HG03064 (cell line): ENCODE results near the gene USP40.

Experiments
- ATAC-seq: cut with Tn5 transposase; IDR thresholded peaks from one replicate; pipeline ENCODE4 v1.9.1; 2021; ENCODE audit warnings: low read depth; ENCODE audit not compliant: unreplicated experiment

The USP40 gene

DNA sequence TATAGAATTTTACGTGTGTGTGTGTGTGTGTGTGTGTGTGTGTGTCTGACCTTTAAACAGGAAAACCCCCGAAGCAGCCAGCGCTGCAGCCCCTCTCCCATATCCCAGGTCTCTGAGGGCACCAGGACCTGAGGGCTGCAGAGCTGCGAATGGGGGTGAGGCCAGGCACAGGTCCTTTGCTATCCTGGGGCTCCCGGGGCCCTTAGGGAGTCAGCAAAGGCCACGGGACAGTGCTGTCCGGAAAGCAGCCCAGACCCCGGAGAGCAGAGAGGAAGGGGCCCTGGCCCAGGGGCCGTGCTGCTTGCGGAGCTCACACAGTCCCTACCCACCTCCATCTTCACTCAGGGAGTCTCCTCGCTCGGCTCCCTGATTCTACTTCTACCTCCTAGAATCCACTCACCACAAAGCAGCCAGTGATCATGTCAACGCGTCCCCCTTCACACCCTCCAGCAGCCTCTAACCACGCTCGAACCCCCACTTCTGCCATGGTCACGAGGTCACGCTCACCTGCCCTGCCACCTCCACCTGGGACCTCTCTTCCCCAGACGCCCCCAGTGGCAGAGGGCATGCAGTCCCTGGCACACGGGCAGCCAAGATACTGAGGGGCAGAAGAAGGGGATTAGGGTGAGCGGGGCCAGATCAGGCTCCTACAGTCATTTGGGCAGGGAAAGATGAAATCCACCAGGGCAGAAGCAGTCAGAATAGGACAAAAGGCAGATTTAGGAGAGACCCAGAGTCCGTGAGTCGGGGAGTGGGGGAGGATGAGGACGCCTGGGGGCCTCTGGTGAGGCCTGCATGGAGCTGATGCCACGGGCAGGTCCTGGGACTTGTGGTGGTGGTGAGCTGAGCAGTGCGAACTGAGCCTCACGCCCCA, 86.7 kb downstream of the USP40 start:
- ATAC-seq: no peak

DNA sequence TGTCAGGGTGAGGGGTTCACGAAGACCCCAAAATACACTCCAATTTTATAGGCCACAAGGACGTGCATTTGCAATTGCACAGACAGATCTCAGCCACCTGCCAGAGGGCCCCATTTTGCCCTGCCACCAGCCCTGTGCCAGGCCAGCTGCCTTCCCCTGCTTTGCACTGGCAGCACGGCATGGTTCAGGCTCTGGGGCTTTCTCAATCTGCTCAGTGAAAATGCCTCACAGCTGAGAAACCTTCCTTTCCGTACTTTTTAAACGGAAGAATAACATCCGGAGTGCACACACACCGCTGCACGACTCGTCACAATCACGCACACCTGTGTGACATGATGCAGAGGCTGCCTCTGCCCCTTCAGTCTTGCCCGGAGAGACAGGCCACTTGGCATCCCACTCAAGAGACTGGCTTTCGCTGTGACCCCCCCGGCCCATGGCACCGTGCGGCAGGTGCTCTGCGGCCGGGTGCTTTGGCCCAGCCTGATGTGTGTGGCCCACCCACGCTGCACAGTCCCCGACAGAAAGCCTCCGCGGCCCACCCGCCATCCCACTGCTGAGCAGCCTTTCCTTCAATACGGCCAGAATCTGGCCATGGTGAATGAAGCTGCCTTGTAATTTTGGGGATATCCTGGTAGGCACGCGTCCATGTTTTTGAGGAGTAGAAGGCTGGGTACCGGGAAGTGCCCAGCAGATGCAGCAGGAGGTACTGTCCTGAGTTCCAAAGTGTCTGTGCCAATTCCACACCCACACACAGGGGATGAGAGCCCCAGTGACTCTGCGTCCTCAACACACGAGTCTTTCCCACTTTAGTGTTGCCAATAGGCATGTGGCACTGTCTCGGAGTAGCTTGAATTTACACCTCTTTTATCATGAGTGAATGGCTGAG, 88.8 kb downstream of the USP40 start:
- ATAC-seq: no peak

DNA sequence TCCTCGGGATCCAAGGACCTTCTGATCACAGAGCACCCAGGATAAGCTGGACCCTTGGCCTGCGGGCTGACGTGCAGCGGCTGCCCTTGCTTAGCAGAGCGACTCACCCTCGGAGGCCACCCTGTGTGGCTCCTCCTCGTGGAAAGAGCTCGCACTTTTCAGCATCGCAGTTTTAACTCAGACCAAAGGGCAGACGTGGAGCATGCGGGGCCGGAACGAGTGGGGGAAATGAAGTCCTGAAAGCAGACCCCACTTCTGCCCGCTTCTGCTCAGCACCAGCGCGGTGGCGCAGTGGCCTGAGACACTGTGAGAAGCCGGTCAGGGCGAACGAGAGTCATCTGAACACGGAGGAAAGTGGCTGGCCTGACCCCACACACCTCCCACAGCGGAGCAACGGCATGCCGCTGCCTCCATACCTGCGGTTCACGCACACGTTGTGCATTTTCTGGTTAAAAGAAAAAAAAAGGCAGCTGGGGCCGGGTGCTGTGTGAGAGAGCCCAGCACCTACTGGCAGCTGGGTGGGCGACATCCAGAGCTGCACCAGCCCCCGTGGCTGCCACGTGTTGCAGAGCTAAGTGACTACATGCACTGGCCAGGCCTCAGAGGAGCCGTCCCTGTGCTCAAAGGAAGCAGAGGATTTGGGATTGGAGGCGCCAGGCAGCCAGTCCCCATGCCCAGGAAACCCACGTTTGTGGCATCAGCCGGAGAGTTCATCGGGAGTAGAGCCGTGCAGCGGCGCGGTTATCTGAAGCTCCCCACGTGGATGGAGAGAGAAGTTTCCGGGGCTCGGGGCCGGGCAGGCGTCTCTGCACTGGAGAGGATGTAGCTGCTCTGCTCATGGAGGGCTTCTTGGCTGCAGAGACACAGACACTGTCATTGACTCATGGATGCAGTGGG, 89.7 kb downstream of the USP40 start:
- ATAC-seq: no peak

- ATAC-seq: no peak
Measured at GRCh38 chr2:233476063-233476410, 90.5 kb downstream of the USP40 start.

DNA sequence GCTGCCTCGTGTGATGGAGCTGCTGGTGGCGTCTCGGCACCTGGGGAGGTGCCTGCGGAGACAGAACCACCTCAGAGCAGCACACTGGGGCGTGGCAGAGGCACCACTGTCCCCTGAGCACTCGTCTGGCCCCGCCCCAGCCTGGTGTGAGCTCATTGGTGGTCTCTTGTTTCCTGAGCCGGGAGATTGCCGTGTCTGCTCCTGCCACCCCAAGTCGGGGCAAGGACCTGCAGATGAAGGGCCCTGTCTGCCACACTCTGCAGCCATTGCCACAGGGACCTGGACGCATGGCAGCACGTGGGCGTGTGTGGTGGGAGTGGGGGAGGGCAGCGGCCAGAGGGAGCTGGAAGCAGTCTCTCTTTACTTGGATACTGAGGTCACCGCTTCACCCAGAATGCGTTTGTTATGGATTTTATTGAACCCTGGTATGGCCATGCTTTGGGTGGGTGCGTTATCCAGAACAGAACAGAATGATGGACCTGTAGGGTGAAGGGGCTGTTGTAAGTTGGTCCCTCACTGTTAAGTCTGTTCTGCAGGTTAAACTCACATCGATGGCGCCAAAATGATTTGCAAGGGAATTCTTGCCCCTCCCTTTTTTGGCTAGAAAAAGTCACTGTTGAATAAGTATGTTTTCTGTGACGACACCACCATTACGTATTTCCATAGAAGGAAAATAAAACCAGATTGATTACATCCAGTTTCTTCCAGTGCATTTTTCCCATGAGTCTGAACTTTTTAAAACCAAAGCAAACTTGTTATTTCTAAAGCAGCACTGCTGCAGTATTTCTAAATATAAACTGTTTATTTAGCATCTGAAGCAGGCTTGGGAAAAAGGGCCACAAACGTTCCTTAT, 92.0 kb downstream of the USP40 start:
- ATAC-seq: no peak

GRCh38 chr2:233473878-233474277, 92.7 kb downstream of the USP40 start:
- ATAC-seq: no peak

DNA sequence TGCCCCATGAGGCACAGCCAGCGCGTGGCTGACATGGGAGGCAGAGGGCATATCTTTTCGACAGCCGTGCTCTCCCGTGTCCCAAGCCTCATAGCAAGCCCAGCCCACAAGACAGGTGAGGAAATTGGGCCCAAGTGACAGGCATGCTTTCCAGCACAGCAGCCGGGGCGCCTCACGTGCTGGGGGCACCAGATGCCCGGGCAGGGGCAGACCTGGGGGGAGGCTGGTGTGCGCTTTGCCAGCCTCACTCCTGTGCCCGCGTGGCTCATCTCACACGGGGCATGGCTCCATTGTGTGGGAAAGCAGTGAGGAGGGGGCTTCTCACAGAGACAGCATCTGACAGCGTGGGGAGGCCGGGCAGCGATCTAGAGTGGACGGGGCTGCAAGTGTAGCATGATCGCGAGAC, 93.2 kb downstream of the USP40 start:
- no peak for ATAC-seq

DNA sequence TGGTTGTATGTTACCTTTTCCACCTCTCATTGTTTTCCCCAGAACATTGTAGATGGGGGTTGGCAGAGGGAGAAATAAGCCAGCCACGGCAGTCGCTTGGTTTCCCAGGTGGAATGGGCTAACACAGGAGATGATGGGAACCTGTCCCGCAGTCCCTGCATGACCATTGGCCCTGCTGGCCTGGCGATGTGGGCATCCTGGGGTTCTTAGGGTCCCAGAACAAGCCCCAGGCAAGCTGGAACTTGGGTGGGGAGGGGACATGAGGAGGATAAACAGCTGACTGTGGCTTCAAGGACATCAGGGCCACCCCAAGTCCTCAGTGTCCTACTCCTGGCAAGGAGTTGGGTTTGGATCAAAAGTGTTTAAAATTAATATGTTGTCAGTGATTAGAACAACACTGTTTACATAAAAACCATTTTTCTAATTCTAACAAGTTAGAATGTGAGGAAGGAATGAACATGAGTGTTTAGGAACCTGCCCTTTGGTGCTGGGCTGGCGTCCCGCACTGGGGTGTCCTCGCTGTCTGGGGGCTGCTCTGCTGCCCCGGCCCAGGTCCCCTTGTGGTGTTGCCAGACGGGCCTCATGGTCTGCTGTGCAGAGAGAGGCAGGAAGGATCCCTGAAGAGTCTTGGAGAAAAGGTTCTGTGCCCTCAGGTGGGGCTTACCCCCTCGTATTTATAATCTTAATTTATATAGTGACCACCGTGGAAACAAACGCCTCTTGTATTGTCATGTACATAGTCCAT, 95.1 kb downstream of the USP40 start:
- ATAC-seq: no peak

DNA sequence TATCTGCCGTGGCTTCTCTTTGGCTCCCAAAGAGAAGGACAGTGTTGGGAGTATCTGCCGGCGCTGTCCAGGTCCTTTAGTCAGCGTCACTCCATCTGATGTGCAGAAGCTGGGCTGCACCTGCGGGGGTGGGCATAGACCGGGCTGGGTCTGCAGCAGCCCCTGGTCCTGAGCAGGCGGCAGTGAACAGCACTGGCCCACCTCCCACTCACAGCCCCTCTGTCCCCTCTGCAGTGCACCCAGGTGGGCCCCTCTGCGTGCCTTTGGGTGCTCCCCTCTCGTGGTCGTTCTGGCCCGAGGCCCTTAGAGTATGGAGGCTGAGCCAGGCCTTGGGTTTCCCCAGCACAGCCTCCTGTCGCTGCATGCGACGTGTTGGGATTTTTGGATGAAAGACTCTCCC, 95.7 kb downstream of the USP40 start:
- no peak for ATAC-seq

- no peak for ATAC-seq
Measured at GRCh38 chr2:233470011-233470687, 96.4 kb downstream of the USP40 start.

GRCh38 chr2:233469261-233470010, 97.1 kb downstream of the USP40 start:
- ATAC-seq: no peak

- no peak for ATAC-seq
Measured at GRCh38 chr2:233468741-233469110, 97.9 kb downstream of the USP40 start.

DNA sequence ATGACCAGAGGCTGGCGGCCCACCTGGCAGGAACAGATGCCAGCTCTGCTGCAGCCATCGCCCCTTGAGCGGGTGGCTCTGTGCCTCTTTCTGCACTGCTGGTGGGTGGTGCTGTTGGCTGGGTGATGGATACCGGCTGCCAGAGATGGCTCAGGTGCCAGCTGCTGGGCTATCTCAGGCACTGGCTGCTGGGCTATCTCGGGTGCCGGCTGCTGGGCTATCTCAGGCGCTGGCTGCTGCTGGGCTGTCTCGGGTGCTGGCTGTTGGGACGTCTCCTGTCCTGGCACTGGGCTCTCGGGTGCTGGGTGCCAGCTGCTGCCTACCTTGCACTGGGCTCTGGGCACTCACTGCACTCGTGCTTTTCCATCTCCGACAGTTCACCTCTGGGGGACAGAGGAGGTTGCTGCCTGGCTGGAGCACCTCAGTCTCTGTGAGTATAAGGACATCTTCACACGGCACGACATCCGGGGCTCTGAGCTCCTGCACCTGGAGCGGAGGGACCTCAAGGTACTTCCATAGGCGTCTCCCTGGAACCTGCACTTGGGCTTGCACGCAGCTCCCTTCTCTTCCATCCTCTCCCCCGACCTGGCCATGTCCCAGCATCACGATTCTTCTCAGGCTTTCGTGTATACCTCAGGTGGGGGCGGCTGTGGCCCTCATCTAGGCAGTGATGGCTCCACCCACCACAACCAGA, 98.4 kb downstream of the USP40 start:
- ATAC-seq: no peak

GRCh38 chr2:233466991-233467603, 99.5 kb downstream of the USP40 start:
- ATAC-seq: no peak

- no peak for ATAC-seq
Measured at GRCh38 chr2:233464531-233465240, 101.9 kb downstream of the USP40 start.

- no peak for ATAC-seq
Measured at GRCh38 chr2:233464056-233464455, 102.5 kb downstream of the USP40 start.
